WTC11 (cell line): ENCODE measurements around the gene NHS.

Experiments
- ZNF138 ChIP-seq: sonication (generic); formaldehyde crosslinking; conservative IDR thresholded peaks from 2 replicates; pipeline ENCODE4 v1.8.1; 2022; ENCODE audit warnings: mild to moderate bottlenecking, moderate library complexity, missing genetic modification reagents
- TF ChIP-seq, protein P1 (sequence below): fragments of 200-600 bp; IDR thresholded peaks from 2 replicates; pipeline ENCODE4 v1.8.0; 2022; ENCODE audit warnings: antibody characterized with exemption

- TF ChIP-seq, protein P1, sequence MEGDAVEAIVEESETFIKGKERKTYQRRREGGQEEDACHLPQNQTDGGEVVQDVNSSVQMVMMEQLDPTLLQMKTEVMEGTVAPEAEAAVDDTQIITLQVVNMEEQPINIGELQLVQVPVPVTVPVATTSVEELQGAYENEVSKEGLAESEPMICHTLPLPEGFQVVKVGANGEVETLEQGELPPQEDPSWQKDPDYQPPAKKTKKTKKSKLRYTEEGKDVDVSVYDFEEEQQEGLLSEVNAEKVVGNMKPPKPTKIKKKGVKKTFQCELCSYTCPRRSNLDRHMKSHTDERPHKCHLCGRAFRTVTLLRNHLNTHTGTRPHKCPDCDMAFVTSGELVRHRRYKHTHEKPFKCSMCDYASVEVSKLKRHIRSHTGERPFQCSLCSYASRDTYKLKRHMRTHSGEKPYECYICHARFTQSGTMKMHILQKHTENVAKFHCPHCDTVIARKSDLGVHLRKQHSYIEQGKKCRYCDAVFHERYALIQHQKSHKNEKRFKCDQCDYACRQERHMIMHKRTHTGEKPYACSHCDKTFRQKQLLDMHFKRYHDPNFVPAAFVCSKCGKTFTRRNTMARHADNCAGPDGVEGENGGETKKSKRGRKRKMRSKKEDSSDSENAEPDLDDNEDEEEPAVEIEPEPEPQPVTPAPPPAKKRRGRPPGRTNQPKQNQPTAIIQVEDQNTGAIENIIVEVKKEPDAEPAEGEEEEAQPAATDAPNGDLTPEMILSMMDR, result no peak
- TF ChIP-seq ZNF138 (CRISPR knock-in tag), result no peak
These were observed 15.5 kb upstream of the NHS start for GRCh38 chrX:17359500-17359899.
